HCT116 (cell line): Measurements from ENCODE around the gene AK2. TPM values are rescaled to one million over a fixed set of nuclear protein-coding genes. Genes with fewer than 3 reads are reported as not detected.

ENCODE experiments used
- ATAC-seq: fragments of 200-7000 bp; cut with Tn5 transposase; 2 replicates; pipeline ENCODE4 v1.9.1; 2020; ENCODE audit warnings: mild to moderate bottlenecking, moderate library complexity
- BruUV-seq: library from RNA; stranded (reverse); fragments of 400-500 nt; replicated peaks from 2 replicates; lab custom pipeline; 2021; lab: Mats Ljungman, UMichigan
- CTCF ChIA-PET: fragments of 300-600 bp; sonication (Branson Sonifier 250); formaldehyde crosslinking; loops from one replicate; lab custom pipeline; 2021; ENCODE audit warnings: antibody characterized with exemption; lab: Charles Lee
- POLR2A ChIA-PET: fragments of 300-600, 350-600 bp; sonication (Branson Sonifier 250); formaldehyde crosslinking; loops from one replicate; lab custom pipeline; 2021; ENCODE audit warnings: antibody characterized with exemption; lab: Charles Lee
- RAD21 ChIA-PET, 2 experiments: fragments of 300-600 bp; sonication (Branson Sonifier 250); formaldehyde crosslinking; loops; one replicate each; lab custom pipeline; 2023; ENCODE audit warnings: low total read pairs in 2 of 2; ENCODE audit not compliant: uncharacterized antibody in 2 of 2, unreplicated experiment in 2 of 2, low non-redundant PET in 1 of 2; lab: Charles Lee
- DNase-seq: peaks from one replicate; pipeline ENCODE4 v3.0.0-alpha.2; 2010; ENCODE audit warnings: low read depth, low spot score
- H2AFZ ChIP-seq: fragments of 200-600 bp; shearing (Covaris generic), sonication (generic); 2 replicates; pipeline ENCODE4 v1.6.1; 2017; ENCODE audit warnings: low read depth, mixed run types, mixed read lengths, antibody characterized with exemption, low read length; ENCODE audit not compliant: poor library complexity, severe bottlenecking
- H3K27ac ChIP-seq: 2 replicates; pipeline ENCODE4 v1.5.1; 2012; ENCODE audit warnings: low read depth, low read length
- H3K27me3 ChIP-seq: fragments of 200-600 bp; sonication (generic); 2 replicates; pipeline ENCODE4 v1.6.1; 2016; ENCODE audit warnings: mixed run types, low read length, mixed read lengths; ENCODE audit not compliant: insufficient read depth
- H3K36me3 ChIP-seq, 2 experiments: fragments of 200-500 bp in 1 of 2; fragments of 200-600 bp in 1 of 2; sonication (Bioruptor generic) in 1 of 2; sonication (generic) in 1 of 2; 2 replicates each; pipeline versions ENCODE4 v1.5.1 to v1.6.1; 2014 to 2016; ENCODE audit warnings: low read length in 2 of 2, inconsistent platforms in 1 of 2, mixed read lengths in 1 of 2, mixed run types in 1 of 2; ENCODE audit not compliant: insufficient read depth in 2 of 2, control insufficient read depth in 1 of 2
- H3K4me1 ChIP-seq, 2 experiments: fragments of 200-600 bp in 1 of 2; sonication (generic) in 1 of 2; 2 replicates each; pipeline versions ENCODE4 v1.5.1 to v1.6.1; 2012 to 2017; ENCODE audit warnings: low read length in 2 of 2, inconsistent platforms in 1 of 2, mild to moderate bottlenecking in 1 of 2, mixed read lengths in 1 of 2, mixed run types in 1 of 2, moderate library complexity in 1 of 2; ENCODE audit not compliant: insufficient read depth in 2 of 2, control insufficient read depth in 1 of 2
- H3K4me2 ChIP-seq: fragments of 200-600 bp; sonication (generic); 2 replicates; pipeline ENCODE4 v1.6.1; 2017; ENCODE audit warnings: mixed run types, low read length, mixed read lengths
- H3K4me3 ChIP-seq, 2 experiments: fragments of 200-600 bp in 1 of 2; sonication (generic) in 1 of 2; replicated peaks in 1 of 2; 2 replicates each; pipeline ENCODE4 v1.5.1; 2011 to 2016; ENCODE audit warnings: low read length in 2 of 2, control low read depth in 1 of 2, low read depth in 1 of 2, mild to moderate bottlenecking in 1 of 2, mixed read lengths in 1 of 2, mixed run types in 1 of 2
- H3K79me2 ChIP-seq: fragments of 200-600 bp; sonication (generic); 2 replicates; pipeline ENCODE4 v1.6.1; 2017; ENCODE audit warnings: mild to moderate bottlenecking, mixed run types, low read length, moderate library complexity, mixed read lengths; ENCODE audit not compliant: insufficient read depth
- H3K9ac ChIP-seq: fragments of 200-600 bp; sonication (generic); 2 replicates; pipeline ENCODE4 v1.6.1; 2016; ENCODE audit warnings: low read length, mixed read lengths
- H3K9me2 ChIP-seq: fragments of 200-600 bp; sonication (generic), shearing (Covaris generic); 2 replicates; pipeline ENCODE4 v1.6.1; 2017; ENCODE audit warnings: mixed run types, mild to moderate bottlenecking, moderate library complexity; ENCODE audit not compliant: insufficient read depth
- H3K9me3 ChIP-seq, 2 experiments: fragments of 200-500 bp in 1 of 2; fragments of 200-600 bp in 1 of 2; sonication (Bioruptor generic) in 1 of 2; sonication (generic) in 1 of 2; 2 replicates each; pipeline ENCODE4 v1.6.1; 2014 to 2017; ENCODE audit warnings: low read length in 2 of 2, mixed read lengths in 2 of 2, inconsistent platforms in 1 of 2, low read depth in 1 of 2, mild to moderate bottlenecking in 1 of 2, mixed run types in 1 of 2, moderate library complexity in 1 of 2; ENCODE audit not compliant: control insufficient read depth in 1 of 2, insufficient read depth in 1 of 2
- H4K20me1 ChIP-seq: fragments of 200-600 bp; sonication (generic), shearing (Covaris generic); 2 replicates; pipeline ENCODE4 v1.6.1; 2017; ENCODE audit warnings: mixed run types, mild to moderate bottlenecking, moderate library complexity; ENCODE audit not compliant: insufficient read depth
- EGR1 ChIP-seq: IDR thresholded peaks from 2 replicates; pipeline ENCODE4 v1.6.1; 2012; ENCODE audit warnings: low read depth
- POLR2AphosphoS5 ChIP-seq: IDR thresholded peaks from 2 replicates; pipeline ENCODE4 v1.6.1; 2011; ENCODE audit warnings: mild to moderate bottlenecking, low read depth, low read length, moderate library complexity
- SRF ChIP-seq: IDR thresholded peaks from 2 replicates; pipeline ENCODE4 v1.6.1; 2012; ENCODE audit warnings: low read depth
- TCF7L2 ChIP-seq: IDR thresholded peaks from 2 replicates; pipeline ENCODE4 v1.7.0; 2011; ENCODE audit warnings: borderline replicate concordance, inconsistent platforms; ENCODE audit not compliant: insufficient read depth, insufficient read length; ENCODE audit errors: extremely low read depth
- intact Hi-C: fragments of 100-400 bp; cut with micrococcal nuclease; formaldehyde crosslinking; loops from 2 replicates; pipeline ENCODE4 v1.10.0; 2022
- total RNA-seq: library from RNA; stranded (reverse); gene quantifications from one replicate; pipeline ENCODE4 v1.2.1, GENCODE V29; 2021; ENCODE audit not compliant: unreplicated experiment

The AK2 gene
- total RNA-seq, 1 experiment from 2014 or later: 233 TPM

- no peak overlapping the region for H3K4me2 ChIP-seq
- POLR2A ChIA-PET: no interaction called here
- H3K4me3 ChIP-seq: no peak overlapping the region
- ATAC-seq: no peak
- H2AFZ ChIP-seq: no peak overlapping the region
- TF ChIP-seq POLR2AphosphoS5: peak; percentile 13; the same call in 1 of the 2 replicates
- TF ChIP-seq SRF: no peak
- TF ChIP-seq, all 23 proteins: peak for 1
- no peak for DNase-seq
- Histone ChIP-seq H3K79me2 (peaks cover 4% of the 10 kb centered on the region; the same call in 1 of the 2 replicates), H4K20me1 (no peaks in the 10 kb centered on the region), H3K27ac (no peak overlapping the region), H3K9me3 (no peaks in the 10 kb centered on the region), H3K9me2 (no peaks in the 10 kb centered on the region), H3K9ac (no peak overlapping the region), H3K36me3 (peaks cover 16 to 20% of the 10 kb centered on the region in 2 experiments; a peak in 2 of 4 replicates), H3K27me3 (no peaks in the 10 kb centered on the region), H3K4me1 (peaks cover 7 to 23% of the 10 kb centered on the region in 2 experiments)
- intact Hi-C loops: no loop called here
- ChIA-PET RAD21 (interaction anchor here in 1 of 2 experiments (1.0 kb wide), 1 partner anchor 50 kb away, joined by 3 read pairs; no protein-coding TSS in a partner anchor), CTCF (interaction anchor here (3.9 kb wide), 1 partner anchor 72 kb away, joined by 41 read pairs; no protein-coding TSS in a partner anchor)
- no TSS peak for BruUV-seq
Measured at GRCh38 chr1:33005117-33005837, 31.4 kb downstream of the AK2 start.

DNA sequence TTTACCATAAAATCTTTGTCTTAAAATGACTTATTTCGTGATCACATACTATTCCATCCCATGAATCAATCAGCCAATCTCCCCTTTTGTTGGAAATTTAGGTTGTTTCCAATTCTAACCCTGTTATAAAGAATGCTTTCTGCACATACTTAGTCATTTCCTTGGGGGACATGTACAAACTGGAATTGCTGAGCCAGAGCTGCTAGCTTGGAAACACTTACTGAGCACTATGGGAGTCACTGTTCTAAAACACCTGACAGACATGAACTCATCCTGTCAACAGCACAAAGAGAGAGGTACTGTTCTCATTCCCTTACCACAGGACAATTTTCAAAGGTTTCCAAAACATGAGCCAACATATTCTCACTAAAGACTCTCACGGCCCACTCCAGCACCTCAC, 32.1 kb downstream of the AK2 start:
- H3K9me2 ChIP-seq: no peaks in the 10 kb centered on the region
- no peak overlapping the region for H3K9ac ChIP-seq
- H3K27ac ChIP-seq: no peak overlapping the region
- no TSS peak for BruUV-seq
- H3K27me3 ChIP-seq: no peaks in the 10 kb centered on the region
- RAD21 ChIA-PET: interaction anchor here in 1 of 2 experiments (1.0 kb wide), 1 partner anchor 51 kb away, joined by 3 read pairs; no protein-coding TSS in a partner anchor
- peaks cover 7 to 23% of the 10 kb centered on the region in 2 experiments for H3K4me1 ChIP-seq
- CTCF ChIA-PET: interaction anchor here (3.9 kb wide), 1 partner anchor 71 kb away, joined by 41 read pairs; no protein-coding TSS in a partner anchor
- peaks cover 4% of the 10 kb centered on the region; the same call in 1 of the 2 replicates for H3K79me2 ChIP-seq
- peaks cover 15 to 19% of the 10 kb centered on the region in 2 experiments; a peak in 2 of 4 replicates for H3K36me3 ChIP-seq
- no peak for ATAC-seq
- TF ChIP-seq TCF7L2: no peak
- TF ChIP-seq EGR1: no peak
- H4K20me1 ChIP-seq: no peaks in the 10 kb centered on the region
- DNase-seq: no peak
- intact Hi-C loops: no loop called here
- no peaks in the 10 kb centered on the region for H3K9me3 ChIP-seq
- H2AFZ ChIP-seq: no peak overlapping the region
- POLR2A ChIA-PET: no interaction called here
- no peak overlapping the region for H3K4me3 ChIP-seq
- no peak overlapping the region for H3K4me2 ChIP-seq
